Muscle layer of colon (tissue), 2 donors: ENCODE data around the gene SPSB4.
"Not testable (repeated sequence)": the region's sequence is repeated elsewhere in the genome, so short reads cannot be mapped to it uniquely, and the experiment has no call there.

ENCODE experiments used
- H3K27ac ChIP-seq: one replicate; pipeline ENCODE4 v1.7.0; 2013; ENCODE audit warnings: low read depth, mild to moderate bottlenecking, low read length, moderate library complexity
- H3K27me3 ChIP-seq, 2 donors: one replicate each; pipeline ENCODE4 v1.7.0; 2013; ENCODE audit warnings: low read length in 2 of 2, mild to moderate bottlenecking in 2 of 2; ENCODE audit not compliant: insufficient read depth in 2 of 2, control insufficient read depth in 1 of 2
- H3K36me3 ChIP-seq: one replicate; pipeline ENCODE4 v1.7.0; 2013; ENCODE audit warnings: mild to moderate bottlenecking, low read length; ENCODE audit not compliant: insufficient read depth
- H3K4me1 ChIP-seq: one replicate; pipeline ENCODE4 v1.7.0; 2013; ENCODE audit warnings: mild to moderate bottlenecking, low read length; ENCODE audit not compliant: insufficient read depth
- H3K4me3 ChIP-seq, 2 donors: one replicate each; pipeline ENCODE4 v1.7.0; 2013; ENCODE audit warnings: low read length in 2 of 2, low read depth in 1 of 2, mild to moderate bottlenecking in 1 of 2, moderate library complexity in 1 of 2
- H3K9ac ChIP-seq: one replicate; pipeline ENCODE4 v1.7.0; 2013; ENCODE audit warnings: low read length
- H3K9me3 ChIP-seq: one replicate; pipeline ENCODE4 v1.7.0; 2013; ENCODE audit warnings: mild to moderate bottlenecking, low read length
- donor health status: abdominal sarcoma.
- donor health status: Adenocarcinoma of cecum.

SPSB4 gene

GRCh38 chr3:141114179-141114745 is 63.1 kb downstream of the SPSB4 start:
- Histone ChIP-seq H3K4me1 (peaks cover 18% of the 10 kb centered on the region), H3K4me3 (no peak overlapping the region), H3K9ac (no peak overlapping the region), H3K27me3 (no peaks in the 10 kb centered on the region), H3K9me3 (peaks cover 6% of the 10 kb centered on the region), H3K27ac (no peak overlapping the region), H3K36me3 (no peaks in the 10 kb centered on the region)

- H3K27ac ChIP-seq, result no peak overlapping the region
- no peaks in the 10 kb centered on the region for H3K27me3 ChIP-seq
- no peak overlapping the region for H3K9ac ChIP-seq
- no peak overlapping the region for H3K4me3 ChIP-seq
- H3K4me1 ChIP-seq, result peaks cover 13% of the 10 kb centered on the region
- H3K9me3 ChIP-seq, result peaks cover 6% of the 10 kb centered on the region
- H3K36me3 ChIP-seq, result no peaks in the 10 kb centered on the region
Observed at GRCh38 chr3:141114816-141115460, 63.8 kb downstream of the SPSB4 start.

- peaks cover 11% of the 10 kb centered on the region for H3K4me1 ChIP-seq
- H3K9ac ChIP-seq, result no peak overlapping the region
- no peak overlapping the region for H3K4me3 ChIP-seq
- H3K36me3 ChIP-seq, result no peaks in the 10 kb centered on the region
- H3K27ac ChIP-seq, result no peak overlapping the region
- no peaks in the 10 kb centered on the region for H3K27me3 ChIP-seq
- H3K9me3 ChIP-seq, result no peaks in the 10 kb centered on the region
Observed at GRCh38 chr3:141115789-141116541, 64.8 kb downstream of the SPSB4 start.

- Histone ChIP-seq H3K9me3 (no peaks in the 10 kb centered on the region), H3K9ac (no peak overlapping the region), H3K4me1 (peaks cover 11% of the 10 kb centered on the region), H3K27ac (no peak overlapping the region), H3K4me3 (no peak overlapping the region), H3K27me3 (no peaks in the 10 kb centered on the region), H3K36me3 (no peaks in the 10 kb centered on the region)
Observed at GRCh38 chr3:141116721-141117120, 65.6 kb downstream of the SPSB4 start.

- not testable (repeated sequence) for H3K36me3 ChIP-seq, H3K4me3 ChIP-seq, H3K9ac ChIP-seq, H3K27me3 ChIP-seq, H3K9me3 ChIP-seq, H3K27ac ChIP-seq
- peaks cover 11% of the 10 kb centered on the region for H3K4me1 ChIP-seq
Observed at GRCh38 chr3:141117982-141118381, 66.8 kb downstream of the SPSB4 start.

- Histone ChIP-seq H3K9me3 (no peaks in the 10 kb centered on the region), H3K4me3 (no peak overlapping the region), H3K27me3 (no peaks in the 10 kb centered on the region), H3K36me3 (no peaks in the 10 kb centered on the region), H3K4me1 (no peaks in the 10 kb centered on the region), H3K27ac (no peak overlapping the region), H3K9ac (no peak overlapping the region)
Observed at GRCh38 chr3:141122455-141123030, 71.4 kb downstream of the SPSB4 start.

GRCh38 chr3:141123677-141124410 is 72.7 kb downstream of the SPSB4 start:
- Histone ChIP-seq H3K9ac (no peak overlapping the region), H3K4me3 (no peak overlapping the region), H3K4me1 (no peaks in the 10 kb centered on the region), H3K9me3 (no peaks in the 10 kb centered on the region), H3K36me3 (no peaks in the 10 kb centered on the region), H3K27ac (no peak overlapping the region), H3K27me3 (no peaks in the 10 kb centered on the region)

GRCh38 chr3:141124715-141125114 is 73.6 kb downstream of the SPSB4 start:
- no peaks in the 10 kb centered on the region for H3K4me1 ChIP-seq
- H3K9me3 ChIP-seq, result no peaks in the 10 kb centered on the region
- no peak overlapping the region for H3K27ac ChIP-seq
- H3K36me3 ChIP-seq, result no peaks in the 10 kb centered on the region
- no peaks in the 10 kb centered on the region for H3K27me3 ChIP-seq
- no peak overlapping the region for H3K4me3 ChIP-seq
- no peak overlapping the region for H3K9ac ChIP-seq

GRCh38 chr3:141125351-141125750 is 74.2 kb downstream of the SPSB4 start:
- Histone ChIP-seq H3K9me3 (no peaks in the 10 kb centered on the region), H3K9ac (no peak overlapping the region), H3K27me3 (no peaks in the 10 kb centered on the region), H3K4me1 (no peaks in the 10 kb centered on the region), H3K4me3 (no peak overlapping the region), H3K36me3 (no peaks in the 10 kb centered on the region), H3K27ac (no peak overlapping the region)

- Histone ChIP-seq H3K27me3 (no peaks in the 10 kb centered on the region), H3K36me3 (no peaks in the 10 kb centered on the region), H3K27ac (no peak overlapping the region), H3K4me3 (no peak overlapping the region), H3K9ac (no peak overlapping the region), H3K9me3 (no peaks in the 10 kb centered on the region), H3K4me1 (no peaks in the 10 kb centered on the region)
Observed at GRCh38 chr3:141126661-141127343, 75.7 kb downstream of the SPSB4 start.
